ENCODE data around the gene PARP3.
"Not testable (repeated sequence)": the region's sequence is repeated elsewhere in the genome, so short reads cannot be mapped to it uniquely, and the experiment has no call there.

DNA sequence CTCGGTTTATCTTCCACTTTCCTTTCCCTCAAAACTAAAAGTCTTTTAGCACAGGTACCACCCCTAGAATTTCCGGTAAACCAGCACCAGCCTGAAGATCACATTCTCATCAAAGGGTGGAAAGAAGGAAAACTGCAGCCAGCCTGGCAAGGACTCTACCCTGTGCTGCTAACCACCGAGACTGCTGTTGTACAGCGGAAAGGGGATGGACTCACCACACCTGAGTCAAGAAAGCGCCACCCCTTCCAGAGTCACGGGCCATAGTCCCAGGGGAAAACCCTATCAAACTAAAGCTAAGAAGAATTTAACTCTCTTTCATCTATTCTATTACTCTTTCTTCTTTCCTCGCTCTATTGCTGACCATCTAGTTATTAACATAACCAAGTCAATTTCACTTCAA, 42.1 kb upstream of the PARP3 start:
- TF ChIP-seq, protein P1, sequence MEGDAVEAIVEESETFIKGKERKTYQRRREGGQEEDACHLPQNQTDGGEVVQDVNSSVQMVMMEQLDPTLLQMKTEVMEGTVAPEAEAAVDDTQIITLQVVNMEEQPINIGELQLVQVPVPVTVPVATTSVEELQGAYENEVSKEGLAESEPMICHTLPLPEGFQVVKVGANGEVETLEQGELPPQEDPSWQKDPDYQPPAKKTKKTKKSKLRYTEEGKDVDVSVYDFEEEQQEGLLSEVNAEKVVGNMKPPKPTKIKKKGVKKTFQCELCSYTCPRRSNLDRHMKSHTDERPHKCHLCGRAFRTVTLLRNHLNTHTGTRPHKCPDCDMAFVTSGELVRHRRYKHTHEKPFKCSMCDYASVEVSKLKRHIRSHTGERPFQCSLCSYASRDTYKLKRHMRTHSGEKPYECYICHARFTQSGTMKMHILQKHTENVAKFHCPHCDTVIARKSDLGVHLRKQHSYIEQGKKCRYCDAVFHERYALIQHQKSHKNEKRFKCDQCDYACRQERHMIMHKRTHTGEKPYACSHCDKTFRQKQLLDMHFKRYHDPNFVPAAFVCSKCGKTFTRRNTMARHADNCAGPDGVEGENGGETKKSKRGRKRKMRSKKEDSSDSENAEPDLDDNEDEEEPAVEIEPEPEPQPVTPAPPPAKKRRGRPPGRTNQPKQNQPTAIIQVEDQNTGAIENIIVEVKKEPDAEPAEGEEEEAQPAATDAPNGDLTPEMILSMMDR (IDR thresholded peaks at IDR 0.05) = not testable (repeated sequence)
- TF ChIP-seq POLR2A (IDR thresholded peaks at IDR 0.05) = not testable (repeated sequence)

Data from thyroid gland (tissue), 4 donors.